ENCODE data around the gene ETF1. TPM values are rescaled to one million over a fixed set of nuclear protein-coding genes. Genes with fewer than 3 reads are reported as not detected.

ETF1 gene
- total RNA-seq, 6 experiments from 2014 or later, result 133 to 153 (median 148) TPM

DNA sequence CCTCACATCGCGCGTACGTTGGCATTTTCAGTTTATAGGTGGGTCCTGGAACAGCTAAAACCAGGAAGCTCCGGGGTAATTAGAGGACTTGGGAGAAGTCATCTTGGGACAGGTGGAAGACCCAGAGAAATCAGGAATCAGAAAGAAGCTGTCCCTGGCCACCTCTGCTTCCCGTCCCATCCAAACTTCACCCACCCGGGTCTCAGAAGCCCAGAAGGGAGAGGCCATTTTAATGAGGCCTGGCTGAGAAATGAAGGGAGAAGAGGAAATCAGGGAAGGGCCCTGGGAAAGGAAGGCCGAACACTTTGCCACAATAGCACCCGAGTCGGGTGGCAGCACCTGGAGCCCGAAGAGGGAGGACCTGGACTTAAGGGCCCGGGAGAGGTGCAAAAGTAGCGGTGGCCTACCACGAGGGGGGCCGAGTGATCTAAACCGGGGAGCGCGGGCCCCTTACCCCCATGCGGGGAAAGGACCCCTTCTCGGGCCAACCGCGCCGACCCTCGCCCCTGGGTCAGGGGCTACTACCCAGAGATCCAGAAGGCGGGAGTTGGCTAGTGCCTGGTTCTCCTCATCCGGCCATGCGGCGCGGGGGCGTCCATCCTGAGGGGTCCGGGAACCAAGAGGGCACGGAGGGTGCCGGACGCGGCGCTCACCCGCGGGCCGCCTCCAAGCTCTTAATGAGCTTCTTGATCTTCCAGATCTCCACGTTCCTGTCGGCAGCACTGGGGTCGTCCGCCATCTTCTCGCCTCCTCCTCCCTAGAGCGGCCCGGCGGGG lies 668 bp downstream of the ETF1 start:
- peaks cover 59% of the 10 kb centered on the region for H3K36me3 Mint-ChIP-seq (ENCODE audit: low read depth)
- DNase-seq, result no peak
- H3K4me3 Mint-ChIP-seq, result peak overlapping the region; percentile 100
- TF ChIP-seq, protein P1, sequence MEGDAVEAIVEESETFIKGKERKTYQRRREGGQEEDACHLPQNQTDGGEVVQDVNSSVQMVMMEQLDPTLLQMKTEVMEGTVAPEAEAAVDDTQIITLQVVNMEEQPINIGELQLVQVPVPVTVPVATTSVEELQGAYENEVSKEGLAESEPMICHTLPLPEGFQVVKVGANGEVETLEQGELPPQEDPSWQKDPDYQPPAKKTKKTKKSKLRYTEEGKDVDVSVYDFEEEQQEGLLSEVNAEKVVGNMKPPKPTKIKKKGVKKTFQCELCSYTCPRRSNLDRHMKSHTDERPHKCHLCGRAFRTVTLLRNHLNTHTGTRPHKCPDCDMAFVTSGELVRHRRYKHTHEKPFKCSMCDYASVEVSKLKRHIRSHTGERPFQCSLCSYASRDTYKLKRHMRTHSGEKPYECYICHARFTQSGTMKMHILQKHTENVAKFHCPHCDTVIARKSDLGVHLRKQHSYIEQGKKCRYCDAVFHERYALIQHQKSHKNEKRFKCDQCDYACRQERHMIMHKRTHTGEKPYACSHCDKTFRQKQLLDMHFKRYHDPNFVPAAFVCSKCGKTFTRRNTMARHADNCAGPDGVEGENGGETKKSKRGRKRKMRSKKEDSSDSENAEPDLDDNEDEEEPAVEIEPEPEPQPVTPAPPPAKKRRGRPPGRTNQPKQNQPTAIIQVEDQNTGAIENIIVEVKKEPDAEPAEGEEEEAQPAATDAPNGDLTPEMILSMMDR (IDR thresholded peaks at IDR 0.05), result no peak
- H3K9me3 Mint-ChIP-seq, result peaks cover 4% of the 10 kb centered on the region; the same call in 1 of the 2 replicates
- peaks cover 6% of the 10 kb centered on the region for H3K27me3 Mint-ChIP-seq (ENCODE audit: insufficient read depth)
- H3K27ac Mint-ChIP-seq, result peak overlapping the region; percentile 100
- H3K4me1 Mint-ChIP-seq (ENCODE audit: low read depth), result peaks cover 63% of the 10 kb centered on the region

DNA sequence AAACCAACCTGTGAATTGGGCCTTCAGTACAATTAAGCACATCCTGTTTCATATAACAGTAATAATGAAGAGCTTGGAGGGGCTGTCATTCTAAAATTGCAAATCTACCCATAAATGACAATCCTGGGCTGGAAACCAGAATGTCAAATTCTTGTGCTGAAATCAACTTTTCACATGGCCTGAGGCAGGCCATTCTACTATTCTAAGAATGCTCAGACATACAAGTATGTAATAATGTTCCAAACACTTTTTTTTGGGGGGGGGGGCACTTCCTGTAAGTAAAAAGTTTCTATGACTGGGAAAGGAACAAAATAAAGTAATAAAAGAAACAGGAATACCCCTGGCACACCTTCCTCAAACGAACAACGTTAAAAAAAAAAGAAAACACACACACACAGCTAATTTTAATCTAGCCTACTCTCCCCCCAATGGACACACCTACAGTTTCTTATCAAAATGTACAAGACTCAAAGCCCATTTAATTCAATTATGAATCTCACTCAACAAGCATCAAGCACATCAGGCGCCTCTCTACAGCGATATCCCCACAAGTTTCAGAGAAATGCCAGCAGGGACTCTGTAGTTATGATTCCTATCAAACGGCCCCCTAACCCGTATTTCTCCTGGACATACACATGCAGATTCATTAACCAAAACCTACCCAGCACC lies 1.4 kb downstream of the ETF1 start:
- Mint-ChIP-seq H3K27ac (peak overlapping the region; percentile 100), H3K27me3 (ENCODE audit: insufficient read depth) (peaks cover 6% of the 10 kb centered on the region), H3K4me1 (ENCODE audit: low read depth) (peaks cover 63% of the 10 kb centered on the region), H3K4me3 (peak overlapping the region; percentile 100), H3K9me3 (peaks cover 4% of the 10 kb centered on the region; the same call in 1 of the 2 replicates), H3K36me3 (ENCODE audit: low read depth) (peaks cover 59% of the 10 kb centered on the region)
- TF ChIP-seq, protein P1 (IDR thresholded peaks at IDR 0.05), result no peak
- DNase-seq, result no peak

DNA sequence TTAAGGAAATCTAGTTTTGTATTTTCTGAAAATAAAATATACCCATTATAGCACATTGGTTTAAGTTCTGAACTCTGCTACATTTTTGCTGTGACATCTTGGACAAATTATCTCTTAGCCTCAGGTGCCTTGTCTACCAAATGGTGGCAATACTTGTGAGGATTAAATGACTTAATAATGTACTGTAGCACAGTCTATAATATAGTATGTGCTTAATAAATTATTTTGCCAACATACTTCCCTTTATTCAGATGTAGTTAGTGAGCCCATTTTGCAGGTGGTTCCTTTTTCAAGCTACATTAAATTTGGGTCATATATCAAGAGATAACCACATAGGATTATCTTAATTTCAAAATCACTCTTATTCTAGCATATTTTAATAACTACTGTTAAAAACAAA lies 3.2 kb downstream of the ETF1 start:
- Mint-ChIP-seq H3K27me3 (ENCODE audit: insufficient read depth) (peaks cover 4% of the 10 kb centered on the region), H3K36me3 (ENCODE audit: low read depth) (peaks cover 59% of the 10 kb centered on the region), H3K4me3 (peak overlapping the region; percentile 100), H3K27ac (peak overlapping the region; percentile 56; the same call in 1 of the 2 replicates), H3K4me1 (ENCODE audit: low read depth) (peaks cover 46% of the 10 kb centered on the region), H3K9me3 (peaks cover 4% of the 10 kb centered on the region; the same call in 1 of the 2 replicates)
- TF ChIP-seq, protein P1 (IDR thresholded peaks at IDR 0.05), result no peak
- no peak for DNase-seq

DNA sequence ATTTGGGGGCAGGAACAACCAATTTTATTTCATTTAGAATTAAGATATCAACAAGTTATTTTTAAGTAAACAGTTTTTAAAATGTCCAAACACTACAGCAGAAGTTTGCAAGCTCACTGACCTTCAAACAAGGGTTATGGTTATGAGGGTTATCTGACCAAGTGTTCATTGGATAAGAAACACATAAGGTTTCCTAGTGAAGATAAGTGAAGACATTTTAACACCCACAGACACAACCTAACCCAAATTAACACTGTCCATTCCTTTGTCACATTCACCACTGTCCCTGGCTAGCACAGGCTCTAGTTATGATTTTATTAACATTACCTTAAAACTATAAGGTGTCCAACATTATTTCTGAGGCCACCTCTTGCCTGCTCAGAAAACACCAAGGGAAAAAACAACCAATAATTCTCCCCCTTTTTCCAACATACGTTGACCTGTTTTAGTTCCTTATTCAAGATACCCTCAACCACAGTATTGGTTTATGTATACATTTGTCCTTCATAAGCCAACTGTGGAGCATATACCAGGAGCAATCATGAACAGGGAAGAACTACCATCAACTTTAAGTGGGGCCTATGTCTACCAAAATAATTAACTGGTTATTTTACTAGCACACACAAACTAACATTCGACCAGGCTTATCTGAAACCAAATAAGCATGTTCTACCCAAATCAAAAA lies 4.0 kb downstream of the ETF1 start:
- no peak for DNase-seq
- Mint-ChIP-seq H3K4me3 (no peak overlapping the region), H3K36me3 (ENCODE audit: low read depth) (peaks cover 58% of the 10 kb centered on the region), H3K27ac (peak overlapping the region; percentile 36; the same call in 1 of the 2 replicates), H3K4me1 (ENCODE audit: low read depth) (peaks cover 39% of the 10 kb centered on the region), H3K27me3 (ENCODE audit: insufficient read depth) (peaks cover 4% of the 10 kb centered on the region), H3K9me3 (peaks cover 4% of the 10 kb centered on the region; the same call in 1 of the 2 replicates)
- TF ChIP-seq, protein P1 (IDR thresholded peaks at IDR 0.05), result no peak

DNA sequence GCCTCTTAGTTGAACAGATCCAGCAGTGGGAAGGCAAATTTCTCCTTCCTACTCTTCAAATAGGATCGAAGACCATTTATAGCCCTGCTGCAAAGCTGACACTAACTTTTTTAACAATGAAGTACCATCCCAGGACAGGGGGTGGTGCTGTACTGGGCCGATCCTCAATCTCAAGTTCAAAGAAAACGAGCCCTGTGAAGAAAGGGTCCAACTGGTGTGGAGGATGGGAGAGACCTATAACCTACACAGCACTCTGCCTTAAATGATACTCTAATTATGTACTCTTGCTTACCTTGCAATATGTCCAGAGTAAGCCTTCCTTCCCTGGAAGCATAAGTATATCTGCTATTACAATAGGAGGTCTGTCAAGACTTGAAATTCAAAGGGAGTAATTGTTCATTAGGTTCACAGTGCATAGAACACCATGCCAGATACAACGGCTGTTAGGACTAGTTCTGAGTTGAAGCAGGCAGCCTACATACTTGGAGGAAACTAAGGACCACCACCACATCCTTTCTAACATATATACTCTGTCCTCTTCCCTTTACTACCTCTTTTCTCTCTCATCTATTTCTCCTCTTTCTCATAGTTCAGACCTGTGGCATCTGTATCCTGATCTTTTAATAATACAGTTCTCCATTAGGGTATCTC lies 6.2 kb downstream of the ETF1 start:
- H3K27me3 Mint-ChIP-seq (ENCODE audit: insufficient read depth), result peaks cover 1% of the 10 kb centered on the region
- peak overlapping the region; percentile 8 for H3K27ac Mint-ChIP-seq
- no peak overlapping the region; the same call in 1 of the 2 replicates for H3K4me3 Mint-ChIP-seq
- H3K9me3 Mint-ChIP-seq, result no peaks in the 10 kb centered on the region
- TF ChIP-seq, protein P1 (IDR thresholded peaks at IDR 0.05), result peak; percentile 69
- H3K36me3 Mint-ChIP-seq (ENCODE audit: low read depth), result peaks cover 63% of the 10 kb centered on the region
- no peak for DNase-seq
- peaks cover 34% of the 10 kb centered on the region for H3K4me1 Mint-ChIP-seq (ENCODE audit: low read depth)

All from HFFc6 (cell line).